Smooth muscle cell (in vitro differentiated cells): ENCODE measurements around the gene HLA-DMA. TPM values are rescaled to one million over a fixed set of nuclear protein-coding genes. Genes with fewer than 3 reads are reported as not detected.

Experiments used
- DNase-seq: peaks from one replicate; lab custom pipeline; 2025; ENCODE audit not compliant: unreplicated experiment; lab: John Stamatoyannopoulos, UW
- H2AFZ ChIP-seq: fragments of 200-600 bp; sonication (generic); 2 replicates; pipeline ENCODE4 v1.6.0; 2016; ENCODE audit warnings: antibody characterized with exemption, low read depth, mild to moderate bottlenecking
- H3F3A ChIP-seq: fragments of 200-600 bp; sonication (generic); 2 replicates; pipeline ENCODE4 v1.6.0; 2017; ENCODE audit warnings: antibody characterized with exemption, low read depth
- H3K27ac ChIP-seq: fragments of 200-600 bp; sonication (generic); 2 replicates; pipeline ENCODE4 v1.5.1; 2016; ENCODE audit warnings: low read depth, mild to moderate bottlenecking
- H3K27me3 ChIP-seq: fragments of 200-600 bp; sonication (generic); 2 replicates; pipeline ENCODE4 v1.6.1; 2016; ENCODE audit warnings: low read depth, mild to moderate bottlenecking
- H3K36me3 ChIP-seq: fragments of 200-600 bp; sonication (generic); 2 replicates; pipeline ENCODE4 v1.5.1; 2016; ENCODE audit warnings: low read depth
- H3K4me1 ChIP-seq: fragments of 200-600 bp; sonication (generic); 2 replicates; pipeline ENCODE4 v1.5.1; 2016; ENCODE audit warnings: low read depth
- H3K4me2 ChIP-seq: fragments of 200-600 bp; sonication (generic); 2 replicates; pipeline ENCODE4 v1.6.0; 2016; ENCODE audit warnings: mild to moderate bottlenecking
- H3K4me3 ChIP-seq: fragments of 200-600 bp; sonication (generic); 2 replicates; pipeline ENCODE4 v1.5.1; 2016; ENCODE audit warnings: mild to moderate bottlenecking
- H3K79me2 ChIP-seq: fragments of 200-600 bp; sonication (generic); 2 replicates; pipeline ENCODE4 v1.6.0; 2016; ENCODE audit warnings: low read depth, mild to moderate bottlenecking
- H3K9ac ChIP-seq: fragments of 200-600 bp; sonication (generic); 2 replicates; pipeline ENCODE4 v1.6.0; 2016; ENCODE audit warnings: low read depth
- H3K9me3 ChIP-seq: fragments of 200-600 bp; sonication (generic); replicated peaks from 2 replicates; pipeline ENCODE4 v1.5.1; 2016; ENCODE audit warnings: low read depth
- H4K20me1 ChIP-seq: fragments of 200-600 bp; sonication (generic); 2 replicates; pipeline ENCODE4 v1.6.0; 2016; ENCODE audit warnings: low read depth
- WGBS: methylation state at CpG from one replicate; pipeline ENCODE4 v1.1.7; 2016; ENCODE audit warnings: low lambda C conversion rate; 5-methylcytosine and 5-hydroxymethylcytosine counted together
- polyA plus RNA-seq: library from polyadenylated mRNA; unstranded; fragments of >200 nt; fragmentation: Nextera tagmentation; extraction: Ambion mirVana; gene quantifications from 2 replicates; pipeline ENCODE4 v1.2.1, GENCODE V29; 2016
- total RNA-seq: library from RNA; depleted of rRNA; stranded (reverse); fragments of >200 nt; gene quantifications from 2 replicates; pipeline ENCODE4 v1.2.3, GENCODE V29; 2014
- TF ChIP-seq, protein P1 (sequence below): fragments of 200-600 bp; sonication (generic); IDR thresholded peaks from 2 replicates; pipeline ENCODE4 v1.5.1; 2017; ENCODE audit warnings: borderline replicate concordance, mild to moderate bottlenecking, antibody characterized with exemption; ENCODE audit not compliant: insufficient read depth, poor library complexity, severe bottlenecking

Gene HLA-DMA
- total and polyA plus RNA-seq, 2 experiments from 2014 or later, result 3.1 to 4.0 TPM

GRCh38 chr6:32950010-32950409, 2.9 kb downstream of the HLA-DMA start:
- peaks cover 3% of the 10 kb centered on the region for H3K27me3 ChIP-seq
- H3K4me2 ChIP-seq, result no peak overlapping the region
- H3K9me3 ChIP-seq, result no peaks in the 10 kb centered on the region
- no peaks in the 10 kb centered on the region for H3K79me2 ChIP-seq
- no peak for DNase-seq
- no peak overlapping the region for H3K9ac ChIP-seq
- no peaks in the 10 kb centered on the region for H3F3A ChIP-seq
- no peak overlapping the region for H2AFZ ChIP-seq
- TF ChIP-seq, protein P1, sequence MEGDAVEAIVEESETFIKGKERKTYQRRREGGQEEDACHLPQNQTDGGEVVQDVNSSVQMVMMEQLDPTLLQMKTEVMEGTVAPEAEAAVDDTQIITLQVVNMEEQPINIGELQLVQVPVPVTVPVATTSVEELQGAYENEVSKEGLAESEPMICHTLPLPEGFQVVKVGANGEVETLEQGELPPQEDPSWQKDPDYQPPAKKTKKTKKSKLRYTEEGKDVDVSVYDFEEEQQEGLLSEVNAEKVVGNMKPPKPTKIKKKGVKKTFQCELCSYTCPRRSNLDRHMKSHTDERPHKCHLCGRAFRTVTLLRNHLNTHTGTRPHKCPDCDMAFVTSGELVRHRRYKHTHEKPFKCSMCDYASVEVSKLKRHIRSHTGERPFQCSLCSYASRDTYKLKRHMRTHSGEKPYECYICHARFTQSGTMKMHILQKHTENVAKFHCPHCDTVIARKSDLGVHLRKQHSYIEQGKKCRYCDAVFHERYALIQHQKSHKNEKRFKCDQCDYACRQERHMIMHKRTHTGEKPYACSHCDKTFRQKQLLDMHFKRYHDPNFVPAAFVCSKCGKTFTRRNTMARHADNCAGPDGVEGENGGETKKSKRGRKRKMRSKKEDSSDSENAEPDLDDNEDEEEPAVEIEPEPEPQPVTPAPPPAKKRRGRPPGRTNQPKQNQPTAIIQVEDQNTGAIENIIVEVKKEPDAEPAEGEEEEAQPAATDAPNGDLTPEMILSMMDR, result no peak
- no peaks in the 10 kb centered on the region for H4K20me1 ChIP-seq
- WGBS, result 88% methylated on average over 3 of the region's 3 CpGs
- no peak overlapping the region for H3K27ac ChIP-seq
- no peak overlapping the region for H3K4me3 ChIP-seq
- H3K4me1 ChIP-seq, result no peaks in the 10 kb centered on the region
- H3K36me3 ChIP-seq, result no peaks in the 10 kb centered on the region

GRCh38 chr6:32949113-32949512, 3.8 kb downstream of the HLA-DMA start:
- no peak overlapping the region for H2AFZ ChIP-seq
- H3K4me3 ChIP-seq, result no peak overlapping the region
- H3K36me3 ChIP-seq, result no peaks in the 10 kb centered on the region
- H3K4me1 ChIP-seq, result no peaks in the 10 kb centered on the region
- peaks cover 3% of the 10 kb centered on the region for H3K27me3 ChIP-seq
- no peaks in the 10 kb centered on the region for H3K9me3 ChIP-seq
- H3K4me2 ChIP-seq, result no peak overlapping the region
- H3F3A ChIP-seq, result no peaks in the 10 kb centered on the region
- H3K79me2 ChIP-seq, result no peaks in the 10 kb centered on the region
- no peak for DNase-seq
- no peak overlapping the region for H3K27ac ChIP-seq
- H4K20me1 ChIP-seq, result no peaks in the 10 kb centered on the region
- no peak overlapping the region for H3K9ac ChIP-seq
- 86% methylated on average over 9 of the region's 9 CpGs for WGBS
- TF ChIP-seq, protein P1, result no peak

DNA sequence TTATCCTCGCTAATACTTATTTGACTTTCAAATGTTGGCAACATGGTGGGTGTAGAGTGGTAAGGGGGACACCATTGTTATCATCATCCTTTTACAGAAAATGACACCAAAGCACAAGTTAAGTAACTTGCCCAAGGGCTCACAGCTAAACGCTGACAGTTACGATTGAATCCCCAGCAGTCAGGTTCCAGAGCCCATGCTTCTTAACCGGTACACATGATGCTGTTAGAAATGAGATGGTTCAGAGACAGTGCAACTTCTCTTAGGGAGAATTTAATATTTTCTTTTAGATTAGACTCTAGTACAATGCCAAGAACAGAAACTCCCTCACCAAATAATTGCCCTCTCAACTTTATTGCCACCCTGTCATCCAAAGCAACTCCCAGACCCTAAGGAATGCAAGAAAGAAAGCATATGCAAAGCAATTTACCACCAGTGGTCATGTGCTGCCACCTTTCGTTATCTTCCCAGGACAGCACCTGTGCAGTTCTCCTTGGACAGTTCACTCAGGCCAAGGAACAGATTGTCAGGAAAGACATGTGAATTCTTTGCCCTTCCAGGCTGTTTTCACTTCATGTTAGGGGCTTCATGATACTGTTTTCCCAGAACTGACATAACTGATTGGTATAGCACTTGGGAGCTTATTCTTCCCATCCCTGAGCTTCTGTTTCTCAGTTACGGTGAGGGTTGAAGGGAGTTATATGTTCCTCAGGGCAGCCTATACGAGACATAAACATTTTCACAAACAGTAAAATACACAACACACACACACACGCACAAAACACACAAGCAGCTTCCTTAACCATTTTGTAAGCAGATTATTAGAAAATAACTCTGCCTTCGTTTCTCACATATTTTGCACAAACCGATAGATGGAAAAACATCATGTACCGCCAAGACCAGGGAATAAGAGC, 5.1 kb downstream of the HLA-DMA start:
- Histone ChIP-seq H3K9me3 (no peaks in the 10 kb centered on the region), H3K27me3 (peaks cover 3% of the 10 kb centered on the region), H3K4me3 (no peak overlapping the region), H3K9ac (no peak overlapping the region), H3K4me1 (no peaks in the 10 kb centered on the region), H3K4me2 (no peak overlapping the region), H3K36me3 (no peaks in the 10 kb centered on the region), H3K27ac (no peak overlapping the region), H4K20me1 (no peaks in the 10 kb centered on the region), H3F3A (no peaks in the 10 kb centered on the region), H2AFZ (no peak overlapping the region), H3K79me2 (no peaks in the 10 kb centered on the region)
- TF ChIP-seq, protein P1, result peak; percentile 25
- DNase-seq, result no peak
- WGBS, result 67% methylated on average over 11 of the region's 11 CpGs

DNA sequence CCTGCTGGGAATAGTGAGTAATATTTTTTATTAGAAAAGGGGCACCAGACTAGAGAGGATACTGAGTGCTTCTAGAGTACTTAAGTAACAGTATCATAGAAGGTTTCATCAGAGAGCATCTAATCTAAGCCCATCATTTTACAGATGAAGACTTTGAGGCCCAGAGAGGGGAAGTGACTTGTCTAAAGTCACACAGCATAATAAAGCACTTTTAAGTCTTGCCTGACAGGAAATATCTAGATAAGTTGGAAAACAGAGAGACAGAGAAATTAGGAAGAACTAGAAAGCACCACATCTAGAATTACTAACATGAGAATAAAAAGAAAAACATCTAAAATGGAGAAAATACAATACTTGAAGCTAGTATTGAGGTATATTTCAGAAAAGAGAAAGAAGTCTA, 6.0 kb downstream of the HLA-DMA start:
- no peak overlapping the region for H3K27ac ChIP-seq
- H3F3A ChIP-seq, result no peaks in the 10 kb centered on the region
- no peak overlapping the region for H3K4me2 ChIP-seq
- H3K4me3 ChIP-seq, result no peak overlapping the region
- H3K79me2 ChIP-seq, result no peaks in the 10 kb centered on the region
- TF ChIP-seq, protein P1, result no peak
- no peaks in the 10 kb centered on the region for H3K9me3 ChIP-seq
- DNase-seq, result no peak
- H2AFZ ChIP-seq, result no peak overlapping the region
- peaks cover 3% of the 10 kb centered on the region for H3K27me3 ChIP-seq
- no peaks in the 10 kb centered on the region for H3K36me3 ChIP-seq
- H3K4me1 ChIP-seq, result no peaks in the 10 kb centered on the region
- no peak overlapping the region for H3K9ac ChIP-seq
- H4K20me1 ChIP-seq, result no peaks in the 10 kb centered on the region
